Measurements from ENCODE around the gene AGPAT1. TPM values are rescaled to one million over a fixed set of nuclear protein-coding genes. Genes with fewer than 3 reads are reported as not detected.
A peak's percentile ranks its signal among the peaks of the same experiment; 100 is the strongest.

The AGPAT1 gene
- total RNA-seq, 1 donor from 2014 or later = 63.2 TPM

DNA sequence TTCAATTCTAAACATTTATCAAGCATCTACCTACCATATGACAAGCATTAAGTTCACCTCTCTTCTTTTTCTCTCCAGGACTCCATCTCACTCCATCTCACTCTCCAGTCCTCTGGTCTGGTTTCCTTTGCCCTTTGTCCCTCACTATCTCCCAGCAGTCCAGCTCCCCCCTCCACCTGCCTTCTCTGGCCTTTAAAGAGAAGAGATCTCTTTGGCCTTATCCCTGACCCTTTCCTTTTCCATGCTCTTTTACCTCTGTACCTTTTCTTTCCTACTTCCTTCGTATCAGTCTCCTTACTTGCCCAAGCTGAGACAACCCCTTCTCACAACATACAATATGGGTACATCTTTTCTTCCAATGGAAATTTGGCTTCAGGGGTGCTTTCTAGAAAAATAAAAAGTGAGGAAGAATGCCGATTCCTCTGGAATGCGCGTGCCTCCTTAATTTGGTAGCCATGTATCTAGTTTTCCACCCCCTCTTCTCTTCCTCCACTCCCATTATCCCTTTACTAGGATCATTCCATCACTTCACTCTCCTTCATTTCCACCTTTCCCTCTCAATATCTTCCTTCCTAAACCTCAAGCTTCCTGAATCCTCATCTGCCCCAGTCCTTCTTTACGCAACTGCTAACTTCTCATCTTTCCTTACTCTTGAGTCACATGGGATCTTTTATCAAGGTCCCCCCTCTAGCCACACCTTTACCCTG, 745 bp upstream of the AGPAT1 start:
- Mint-ChIP-seq H3K27me3 (ENCODE audit: low read depth) (no peaks in the 10 kb centered on the region), H3K27ac (peak overlapping the region; percentile 98), H3K4me3 (peak overlapping the region; percentile 92), H3K36me3 (peaks cover 8% of the 10 kb centered on the region), H3K4me1 (peaks cover 59% of the 10 kb centered on the region), H3K9me3 (no peaks in the 10 kb centered on the region)
- TF ChIP-seq CTCF (IDR thresholded peaks at IDR 0.05; ENCODE audit: unreplicated experiment) = no peak
- no peak for DNase-seq (ENCODE audit: low spot score in 2 of 2, unreplicated experiment in 2 of 2)

GRCh38 chr6:32175322-32175710, 568 bp downstream of the AGPAT1 start:
- H3K4me3 Mint-ChIP-seq = peak overlapping the region; percentile 92
- peak overlapping the region; percentile 62 for H3K27ac Mint-ChIP-seq
- H3K4me1 Mint-ChIP-seq = peaks cover 59% of the 10 kb centered on the region
- no peak for TF ChIP-seq CTCF (IDR thresholded peaks at IDR 0.05; ENCODE audit: unreplicated experiment)
- DNase-seq (ENCODE audit: low spot score in 2 of 2, unreplicated experiment in 2 of 2) = no peak
- no peaks in the 10 kb centered on the region for H3K27me3 Mint-ChIP-seq (ENCODE audit: low read depth)
- no peaks in the 10 kb centered on the region for H3K9me3 Mint-ChIP-seq
- peaks cover 7% of the 10 kb centered on the region for H3K36me3 Mint-ChIP-seq

DNA sequence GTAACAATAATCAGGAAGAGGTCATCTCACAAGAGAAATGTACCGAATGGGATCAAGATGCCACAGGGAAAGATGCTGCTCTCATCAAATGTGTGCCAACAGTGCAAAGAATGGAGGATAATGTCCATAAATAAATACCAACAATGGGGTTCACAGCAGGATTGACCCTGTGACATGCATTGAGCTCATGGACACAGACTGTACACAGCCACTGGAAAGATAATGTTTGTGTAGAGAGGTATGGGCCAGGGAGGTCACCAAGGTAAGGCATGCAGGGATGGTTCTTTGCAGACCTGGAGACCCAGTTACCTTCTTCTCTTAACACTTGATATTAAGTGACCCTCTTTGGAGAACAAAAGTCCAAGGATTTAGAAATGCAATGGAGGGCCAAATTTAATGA, 1.5 kb downstream of the AGPAT1 start:
- H3K4me1 Mint-ChIP-seq = peaks cover 52% of the 10 kb centered on the region
- H3K4me3 Mint-ChIP-seq = peak overlapping the region; percentile 92
- H3K27me3 Mint-ChIP-seq (ENCODE audit: low read depth) = no peaks in the 10 kb centered on the region
- peaks cover 11% of the 10 kb centered on the region for H3K36me3 Mint-ChIP-seq
- TF ChIP-seq CTCF (IDR thresholded peaks at IDR 0.05; ENCODE audit: unreplicated experiment) = no peak
- peak overlapping the region; percentile 23 for H3K27ac Mint-ChIP-seq
- no peak for DNase-seq (ENCODE audit: low spot score in 2 of 2, unreplicated experiment in 2 of 2)
- no peaks in the 10 kb centered on the region for H3K9me3 Mint-ChIP-seq

DNA sequence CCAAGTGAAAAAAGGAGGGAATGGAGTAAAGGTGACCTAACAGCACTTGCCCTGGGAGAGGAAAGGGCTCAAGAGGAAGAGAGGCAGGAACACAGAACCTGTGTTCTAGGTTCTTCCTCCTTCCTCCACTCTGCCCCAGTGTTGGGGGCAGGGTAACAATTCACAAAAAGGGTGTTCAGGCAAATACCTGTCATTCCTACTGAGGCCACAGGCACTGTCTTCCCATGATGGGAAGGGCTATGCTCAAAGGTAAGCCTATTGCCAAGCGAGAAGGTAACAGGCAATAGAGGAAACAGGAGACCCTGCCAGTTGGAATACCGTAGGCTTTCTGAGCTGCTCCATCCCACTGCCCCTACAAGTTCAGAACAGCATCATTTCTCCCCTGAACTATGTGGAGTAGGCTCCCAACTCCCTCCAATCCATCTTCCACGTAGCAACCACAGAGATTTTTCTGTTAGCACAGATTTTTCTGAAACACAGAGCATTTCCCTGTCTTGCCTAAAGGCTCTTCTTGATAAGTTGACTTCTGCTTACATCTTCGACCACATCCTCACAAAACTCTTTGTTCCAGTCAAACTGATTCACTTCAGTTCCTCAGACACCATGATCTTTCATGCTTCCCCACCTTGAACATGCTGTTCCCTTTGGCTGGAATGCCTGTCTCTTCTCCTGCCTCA, 2.7 kb downstream of the AGPAT1 start:
- TF ChIP-seq CTCF (IDR thresholded peaks at IDR 0.05; ENCODE audit: unreplicated experiment) = no peak
- H3K4me1 Mint-ChIP-seq = peaks cover 46% of the 10 kb centered on the region
- no peaks in the 10 kb centered on the region for H3K27me3 Mint-ChIP-seq (ENCODE audit: low read depth)
- H3K9me3 Mint-ChIP-seq = no peaks in the 10 kb centered on the region
- H3K27ac Mint-ChIP-seq = peak overlapping the region; percentile 23
- H3K4me3 Mint-ChIP-seq = no peak overlapping the region
- DNase-seq (ENCODE audit: low spot score in 2 of 2, unreplicated experiment in 2 of 2) = no peak
- H3K36me3 Mint-ChIP-seq = peaks cover 19% of the 10 kb centered on the region

DNA sequence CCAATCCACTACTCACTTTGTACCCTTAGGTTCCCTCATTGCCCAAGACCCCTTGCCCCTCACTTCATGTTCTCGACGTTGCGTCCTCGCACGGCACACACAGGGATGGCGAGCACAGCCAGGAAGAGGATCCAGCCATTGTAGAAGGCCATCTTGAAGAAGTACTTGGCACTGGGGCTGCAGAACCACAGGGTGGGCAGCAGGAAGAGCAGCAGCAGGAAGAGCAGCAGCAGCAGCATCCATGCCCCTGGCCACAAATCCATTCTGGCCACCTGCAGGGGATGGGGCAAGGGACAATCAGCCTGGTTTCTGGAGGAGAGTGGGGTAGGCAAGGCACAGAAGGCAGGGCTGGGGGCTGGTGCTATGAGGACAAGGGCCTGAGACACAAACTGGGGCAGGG, 4.7 kb downstream of the AGPAT1 start:
- no peak for DNase-seq (ENCODE audit: low spot score in 2 of 2, unreplicated experiment in 2 of 2)
- H3K9me3 Mint-ChIP-seq = no peaks in the 10 kb centered on the region
- peaks cover 25% of the 10 kb centered on the region for H3K36me3 Mint-ChIP-seq
- peaks cover 31% of the 10 kb centered on the region for H3K4me1 Mint-ChIP-seq
- no peak for TF ChIP-seq CTCF (IDR thresholded peaks at IDR 0.05; ENCODE audit: unreplicated experiment)
- no peaks in the 10 kb centered on the region for H3K27me3 Mint-ChIP-seq (ENCODE audit: low read depth)
- H3K4me3 Mint-ChIP-seq = no peak overlapping the region
- no peak overlapping the region for H3K27ac Mint-ChIP-seq
